CD14-positive monocyte (primary cell): Measurements from ENCODE around the gene GNA12. TPM values are rescaled to one million over a fixed set of nuclear protein-coding genes. Genes with fewer than 3 reads are reported as not detected.
A peak's percentile ranks its signal among the peaks of the same experiment; 100 is the strongest.

Source experiments
- DNase-seq, 3 donors: peaks; one replicate each; pipeline ENCODE4 v3.0.0-alpha.2; 2011 to 2022
- H2AFZ ChIP-seq: 2 replicates; pipeline ENCODE4 v1.6.0; 2012; ENCODE audit warnings: mild to moderate bottlenecking, low read depth, low read length, inconsistent platforms; ENCODE audit not compliant: insufficient read depth, poor library complexity, severe bottlenecking
- H3K27ac ChIP-seq, 2 donors: 1 replicate in 1 of 2; 2 replicates in 1 of 2; pipeline ENCODE4 v1.5.1; 2012 to 2013; ENCODE audit warnings: low read length in 2 of 2, control low read depth in 1 of 2, inconsistent platforms in 1 of 2, low read depth in 1 of 2, mild to moderate bottlenecking in 1 of 2
- H3K27me3 ChIP-seq, 2 donors: one replicate each; pipeline versions ENCODE4 v1.6.0 to v1.6.1; 2011 to 2013; ENCODE audit warnings: low read length in 2 of 2; ENCODE audit not compliant: control insufficient read depth in 2 of 2, insufficient read depth in 2 of 2
- H3K36me3 ChIP-seq, 2 donors: replicated peaks in 1 of 2; 1 replicate in 1 of 2; 2 replicates in 1 of 2; pipeline versions ENCODE4 v1.5.1 to v1.6.1; 2012 to 2013; ENCODE audit warnings: low read length in 2 of 2, control low read depth in 1 of 2, inconsistent platforms in 1 of 2, mild to moderate bottlenecking in 1 of 2; ENCODE audit not compliant: insufficient read depth in 2 of 2, control insufficient read depth in 1 of 2
- H3K4me1 ChIP-seq, 2 donors: 1 replicate in 1 of 2; 2 replicates in 1 of 2; pipeline versions ENCODE4 v1.5.1 to v1.6.1; 2012 to 2013; ENCODE audit warnings: low read length in 2 of 2, control low read depth in 1 of 2, inconsistent platforms in 1 of 2, mild to moderate bottlenecking in 1 of 2, moderate library complexity in 1 of 2; ENCODE audit not compliant: insufficient read depth in 2 of 2, control insufficient read depth in 1 of 2
- H3K4me2 ChIP-seq: replicated peaks from 2 replicates; pipeline ENCODE3; 2012; ENCODE audit warnings: low read length, moderate library complexity, mild to moderate bottlenecking; ENCODE audit not compliant: poor library complexity, severe bottlenecking; ENCODE audit errors: extremely low read depth
- H3K4me3 ChIP-seq, 3 experiments: fragments of 200-600 bp in 1 of 3; sonication (generic) in 1 of 3; replicated peaks in 1 of 3; 1 replicate in 2 of 3; 2 replicates in 1 of 3; pipeline ENCODE4 v1.5.1; 2011 to 2013; ENCODE audit warnings: low read length in 3 of 3, mild to moderate bottlenecking in 3 of 3, control low read depth in 2 of 3, low read depth in 2 of 3, inconsistent platforms in 1 of 3, moderate library complexity in 1 of 3
- H3K79me2 ChIP-seq: 2 replicates; pipeline ENCODE4 v1.6.0; 2012; ENCODE audit warnings: mild to moderate bottlenecking, control low read depth, inconsistent platforms, low read length, moderate library complexity; ENCODE audit not compliant: insufficient read depth
- H3K9ac ChIP-seq: 2 replicates; pipeline ENCODE4 v1.6.0; 2017; ENCODE audit warnings: low read length, mild to moderate bottlenecking; ENCODE audit not compliant: insufficient read depth, poor library complexity, severe bottlenecking
- H3K9me3 ChIP-seq, 2 donors: replicated peaks in 1 of 2; 1 replicate in 1 of 2; 2 replicates in 1 of 2; pipeline versions ENCODE4 v1.5.1 to v1.6.1; 2012 to 2013; ENCODE audit warnings: low read length in 2 of 2, control low read depth in 1 of 2; ENCODE audit not compliant: control insufficient read depth in 1 of 2, insufficient read depth in 1 of 2
- H4K20me1 ChIP-seq: 2 replicates; pipeline ENCODE4 v1.6.0; 2012; ENCODE audit warnings: mild to moderate bottlenecking, low read length, control low read depth, moderate library complexity; ENCODE audit not compliant: insufficient read depth
- H3K27ac Mint-ChIP-seq, 7 donors: one replicate each; pipeline ENCODE4 v1.8.0; 2020; ENCODE audit warnings: mild to moderate bottlenecking in 7 of 7, mixed read lengths in 7 of 7, moderate library complexity in 6 of 7, inconsistent platforms in 2 of 7
- H3K27me3 Mint-ChIP-seq, 3 donors: one replicate each; pipeline ENCODE4 v1.8.0; 2021 to 2022; ENCODE audit warnings: low read depth in 3 of 3, mild to moderate bottlenecking in 3 of 3, mixed read lengths in 3 of 3, moderate library complexity in 3 of 3, inconsistent platforms in 1 of 3
- H3K36me3 Mint-ChIP-seq, 2 donors: one replicate each; pipeline ENCODE4 v1.8.0; 2020; ENCODE audit warnings: mixed read lengths in 2 of 2, inconsistent platforms in 1 of 2, mild to moderate bottlenecking in 1 of 2
- H3K4me1 Mint-ChIP-seq: one replicate; pipeline ENCODE4 v1.8.0; 2020; ENCODE audit warnings: mild to moderate bottlenecking, mixed read lengths
- H3K4me3 Mint-ChIP-seq, 2 donors: one replicate each; pipeline ENCODE4 v1.8.0; 2020; ENCODE audit warnings: mild to moderate bottlenecking in 2 of 2, mixed read lengths in 2 of 2, moderate library complexity in 1 of 2
- H3K9me3 Mint-ChIP-seq, 7 donors: one replicate each; pipeline ENCODE4 v1.8.0; 2020 to 2022; ENCODE audit warnings: mixed read lengths in 7 of 7, mild to moderate bottlenecking in 6 of 7, moderate library complexity in 6 of 7, inconsistent platforms in 2 of 7
- WGBS: methylation state at CpG from one replicate; pipeline ENCODE4 v1.1.5; 2013; ENCODE audit warnings: missing lambda C conversion rate; ENCODE audit not compliant: insufficient coverage; 5-methylcytosine and 5-hydroxymethylcytosine counted together
- intact Hi-C, 2 donors: fragments of 100-400 bp; cut with micrococcal nuclease; formaldehyde crosslinking; loops; one replicate each; pipeline versions ENCODE4 v1.15.0 to v1.15.1; 2023
- polyA plus RNA-seq, 3 donors: library from polyadenylated mRNA; depleted of rRNA in 1 of 3; unstranded in 2 of 3; stranded (reverse) in 1 of 3; fragments of 300-500 nt in 2 of 3; fragments of >200 nt in 1 of 3; fragmentation: Illumina TruSeq in 2 of 3; gene quantifications; 1 replicate in 2 of 3; 2 replicates in 1 of 3; pipeline ENCODE4 v1.2.3, GENCODE V29; 2012 to 2021
- TF ChIP-seq, protein P1 (sequence below): fragments of 200-600 bp; IDR thresholded peaks from one replicate; pipeline ENCODE4 v1.8.0; 2022; ENCODE audit warnings: antibody characterized with exemption, mild to moderate bottlenecking

The GNA12 gene
- polyA plus RNA-seq, 3 donors: 3.4 to 25.9 (median 10.6) TPM

DNA sequence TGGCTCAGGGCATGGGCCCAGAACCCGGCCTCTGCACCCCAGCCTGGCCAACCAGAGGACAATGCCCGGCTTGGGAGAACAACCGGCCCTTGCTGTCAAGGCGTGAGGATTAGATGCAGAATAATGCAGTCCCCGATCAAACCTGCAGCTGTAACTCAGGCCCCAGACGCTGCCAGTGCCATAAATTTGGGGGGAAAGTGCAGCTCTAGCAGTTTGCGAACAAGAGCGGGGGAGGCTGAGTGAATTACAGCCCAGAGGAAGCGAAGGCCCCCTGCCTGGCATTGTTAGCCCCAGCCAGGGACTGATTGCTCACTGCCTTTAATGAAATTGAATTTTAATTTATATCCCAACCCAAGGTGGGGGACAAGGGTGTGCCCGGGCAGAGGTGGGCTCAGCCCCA is 38.0 kb upstream of the GNA12 start:
- intact Hi-C loops: no loop called here
- Mint-ChIP-seq H3K4me3 (peak overlapping the region in 1 of 2 donors; percentile 15), H3K27me3 (peaks cover 16 to 28% (median 17%) of the 10 kb centered on the region in 3 donors), H3K9me3 (peaks cover 0 to 2% (median 0%) of the 10 kb centered on the region in 7 donors), H3K27ac (no peak overlapping the region), H3K36me3 (no peaks in the 10 kb centered on the region), H3K4me1 (peaks cover 12% of the 10 kb centered on the region)
- no peaks in the 10 kb centered on the region for H3K79me2 ChIP-seq
- no peak overlapping the region for H3K9ac ChIP-seq
- H3K36me3 ChIP-seq: no peaks in the 10 kb centered on the region
- H3K4me3 ChIP-seq: no peak overlapping the region
- H3K27ac ChIP-seq: no peak overlapping the region
- WGBS: 71% methylated on average over 9 of the region's 10 CpGs
- H3K9me3 ChIP-seq: no peaks in the 10 kb centered on the region
- H4K20me1 ChIP-seq: no peaks in the 10 kb centered on the region
- H3K4me2 ChIP-seq: no peak overlapping the region
- TF ChIP-seq, protein P1, sequence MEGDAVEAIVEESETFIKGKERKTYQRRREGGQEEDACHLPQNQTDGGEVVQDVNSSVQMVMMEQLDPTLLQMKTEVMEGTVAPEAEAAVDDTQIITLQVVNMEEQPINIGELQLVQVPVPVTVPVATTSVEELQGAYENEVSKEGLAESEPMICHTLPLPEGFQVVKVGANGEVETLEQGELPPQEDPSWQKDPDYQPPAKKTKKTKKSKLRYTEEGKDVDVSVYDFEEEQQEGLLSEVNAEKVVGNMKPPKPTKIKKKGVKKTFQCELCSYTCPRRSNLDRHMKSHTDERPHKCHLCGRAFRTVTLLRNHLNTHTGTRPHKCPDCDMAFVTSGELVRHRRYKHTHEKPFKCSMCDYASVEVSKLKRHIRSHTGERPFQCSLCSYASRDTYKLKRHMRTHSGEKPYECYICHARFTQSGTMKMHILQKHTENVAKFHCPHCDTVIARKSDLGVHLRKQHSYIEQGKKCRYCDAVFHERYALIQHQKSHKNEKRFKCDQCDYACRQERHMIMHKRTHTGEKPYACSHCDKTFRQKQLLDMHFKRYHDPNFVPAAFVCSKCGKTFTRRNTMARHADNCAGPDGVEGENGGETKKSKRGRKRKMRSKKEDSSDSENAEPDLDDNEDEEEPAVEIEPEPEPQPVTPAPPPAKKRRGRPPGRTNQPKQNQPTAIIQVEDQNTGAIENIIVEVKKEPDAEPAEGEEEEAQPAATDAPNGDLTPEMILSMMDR: no peak
- peaks cover 0 to 7% of the 10 kb centered on the region in 2 donors for H3K4me1 ChIP-seq
- DNase-seq: no peak
- no peaks in the 10 kb centered on the region for H3K27me3 ChIP-seq
- no peak overlapping the region for H2AFZ ChIP-seq

DNA sequence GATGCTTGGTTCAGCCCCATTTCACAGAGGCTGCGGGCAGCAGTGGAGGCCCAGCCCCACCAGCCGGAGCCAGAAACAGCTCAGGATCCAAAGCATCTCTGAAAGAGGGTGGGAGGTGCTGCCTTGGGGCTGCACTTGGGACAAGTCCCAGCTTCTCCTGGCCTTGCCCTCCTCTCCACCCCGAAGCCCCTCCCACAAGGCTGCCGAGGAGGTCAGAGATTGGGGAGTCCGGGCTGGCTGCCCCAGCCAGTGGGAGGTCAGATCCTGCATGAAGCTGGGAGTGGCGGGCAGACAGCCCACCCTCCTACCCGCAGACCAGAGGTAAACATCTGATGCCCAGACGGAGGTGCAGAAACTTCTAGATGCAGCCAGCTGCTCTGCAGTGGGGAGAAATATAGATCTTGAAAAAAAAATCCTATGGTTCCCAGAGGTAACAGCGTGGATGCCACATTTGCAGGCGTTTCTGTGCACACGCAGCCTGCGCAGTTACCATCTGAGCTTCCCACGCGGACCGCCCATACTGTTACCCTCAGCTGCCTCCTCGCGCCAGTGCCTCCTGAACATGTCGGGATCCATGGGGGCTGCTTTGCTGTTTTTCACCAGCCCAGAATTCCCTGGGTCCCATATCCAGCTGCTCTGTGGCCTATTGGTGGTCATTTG is 36.9 kb upstream of the GNA12 start:
- H3K27ac Mint-ChIP-seq: no peak overlapping the region
- intact Hi-C loops: no loop called here
- H3K4me3 Mint-ChIP-seq: no peak overlapping the region

More for the DNA sequence above, 36.9 kb upstream of the GNA12 start:
- Histone ChIP-seq H3K36me3 (no peaks in the 10 kb centered on the region), H3K27ac (no peak overlapping the region), H3K4me1 (peaks cover 0 to 7% of the 10 kb centered on the region in 2 donors), H3K9me3 (no peaks in the 10 kb centered on the region), H2AFZ (no peak overlapping the region), H4K20me1 (no peaks in the 10 kb centered on the region), H3K4me3 (no peak overlapping the region), H3K27me3 (no peaks in the 10 kb centered on the region), H3K4me2 (no peak overlapping the region), H3K9ac (no peak overlapping the region), H3K79me2 (no peaks in the 10 kb centered on the region)
- DNase-seq: no peak
- TF ChIP-seq, protein P1: no peak
- Mint-ChIP-seq H3K4me1 (peaks cover 10% of the 10 kb centered on the region), H3K36me3 (no peaks in the 10 kb centered on the region), H3K9me3 (peaks cover 0 to 2% (median 0%) of the 10 kb centered on the region in 7 donors), H3K27me3 (peaks cover 16 to 32% (median 17%) of the 10 kb centered on the region in 3 donors)
- WGBS: 93% methylated on average over 11 of the region's 18 CpGs
